K562 (cell line): ENCODE measurements around the gene CNKSR3. TPM values are rescaled to one million over a fixed set of nuclear protein-coding genes. Genes with fewer than 3 reads are reported as not detected.
A peak's percentile ranks its signal among the peaks of the same experiment; 100 is the strongest.

Experiments used
- ATAC-seq: fragments of 200-7000 bp; cut with Tn5 transposase; 3 replicates; pipeline ENCODE4 v1.9.1; 2020; ENCODE audit warnings: moderate library complexity
- BruUV-seq: library from RNA; stranded (reverse); fragments of 400-500 nt; replicated peaks from 2 replicates; lab custom pipeline; 2021; lab: Mats Ljungman, UMichigan
- CTCF ChIA-PET: fragments of 300-600 bp; formaldehyde crosslinking; extraction: SDS; loops from one replicate; lab custom pipeline; 2021; ENCODE audit warnings: low intra/inter-chr PET ratio; lab: Yijun Ruan, JAX
- POLR2A ChIA-PET: fragments of 300-600, 350-650 bp; sonication (Branson Sonifier 250); formaldehyde crosslinking; extraction: SDS; loops from one replicate; lab custom pipeline; 2021; ENCODE audit warnings: antibody characterized with exemption, inconsistent platforms; lab: Yijun Ruan, JAX
- DNase-seq, 4 experiments: peaks; one replicate each; pipeline versions ENCODE4 v3.0.0 to v3.0.0-alpha.2; 2011 to 2018; ENCODE audit warnings: low spot score in 3 of 4, mixed read lengths in 3 of 4; ENCODE audit errors: extremely low read depth in 1 of 4
- FAIRE-seq: peaks from 2 replicates; lab custom pipeline; 2011; peaks lifted over from hg19 to GRCh38; lab: Jason Lieb, UNC
- H2AFZ ChIP-seq: 2 replicates; pipeline ENCODE4 v1.6.0; 2011; ENCODE audit warnings: low read depth, low read length, control low read depth, inconsistent platforms
- H3K27ac ChIP-seq: fragments of 200-600 bp; 3 replicates; pipeline ENCODE4 v1.8.0; 2011; ENCODE audit warnings: low read depth, mild to moderate bottlenecking, control low read depth, inconsistent platforms, low read length, moderate library complexity, mixed read lengths; ENCODE audit errors: extremely low read depth
- H3K27me3 ChIP-seq, 2 experiments: fragments of 300-600 bp in 1 of 2; 2 replicates in 1 of 2; 3 replicates in 1 of 2; pipeline versions ENCODE4 v1.6.0 to v1.8.0; 2011; ENCODE audit warnings: inconsistent platforms in 2 of 2, low read length in 2 of 2, mild to moderate bottlenecking in 1 of 2, mixed read lengths in 1 of 2, moderate library complexity in 1 of 2; ENCODE audit not compliant: control insufficient read depth in 2 of 2, insufficient read depth in 2 of 2
- H3K36me3 ChIP-seq: fragments of 300-600 bp; 3 replicates; pipeline ENCODE4 v1.8.0; 2011; ENCODE audit warnings: mild to moderate bottlenecking, low read length, inconsistent platforms; ENCODE audit not compliant: control insufficient read depth, insufficient read depth
- H3K4me1 ChIP-seq, 2 experiments: fragments of 200-600 bp in 1 of 2; replicated peaks in 1 of 2; 2 replicates in 1 of 2; 3 replicates in 1 of 2; pipeline versions ENCODE4 v1.5.1 to v1.8.0; 2011; ENCODE audit warnings: inconsistent platforms in 2 of 2, low read length in 2 of 2, mild to moderate bottlenecking in 1 of 2, mixed read lengths in 1 of 2, moderate library complexity in 1 of 2; ENCODE audit not compliant: control insufficient read depth in 2 of 2, insufficient read depth in 2 of 2
- H3K4me2 ChIP-seq: 2 replicates; pipeline ENCODE4 v1.6.1; 2011; ENCODE audit warnings: low read length, control low read depth, inconsistent platforms, mixed read lengths; ENCODE audit not compliant: insufficient read depth
- H3K4me3 ChIP-seq: fragments of 200-600 bp; sonication (generic), shearing (Covaris generic); 2 replicates; pipeline ENCODE4 v1.5.1; 2016; ENCODE audit warnings: control low read depth, inconsistent platforms
- H3K79me2 ChIP-seq: fragments of 200-600 bp; 3 replicates; pipeline ENCODE4 v1.8.0; 2011; ENCODE audit warnings: low read length, inconsistent platforms; ENCODE audit not compliant: control insufficient read depth, insufficient read depth
- H3K9ac ChIP-seq, 2 experiments: 2 replicates each; pipeline versions ENCODE4 v1.6.0 to v1.6.1; 2011; ENCODE audit warnings: low read depth in 2 of 2, low read length in 2 of 2, control low read depth in 1 of 2, inconsistent platforms in 1 of 2, mild to moderate bottlenecking in 1 of 2, mixed read lengths in 1 of 2; ENCODE audit not compliant: insufficient read depth in 1 of 2
- H3K9me1 ChIP-seq: one replicate; pipeline ENCODE4 v1.6.0; 2011; ENCODE audit warnings: inconsistent platforms, mild to moderate bottlenecking, low read length, moderate library complexity; ENCODE audit not compliant: control insufficient read depth, insufficient read depth
- H3K9me3 ChIP-seq: replicated peaks from 2 replicates; pipeline ENCODE4 v1.5.1; 2011; ENCODE audit warnings: low read depth, low read length, inconsistent platforms; ENCODE audit not compliant: control insufficient read depth, insufficient read depth
- H4K20me1 ChIP-seq: replicated peaks from 2 replicates; pipeline ENCODE4 v1.6.1; 2011; ENCODE audit warnings: low read length, inconsistent platforms, mixed read lengths; ENCODE audit not compliant: control insufficient read depth, insufficient read depth
- BRF2 ChIP-seq: IDR thresholded peaks from 3 replicates; pipeline ENCODE4 v1.6.1; 2011; ENCODE audit warnings: borderline replicate concordance, mild to moderate bottlenecking; ENCODE audit not compliant: insufficient read length, insufficient read depth
- CBFB ChIP-seq: sonication (generic); formaldehyde crosslinking; IDR thresholded peaks from 2 replicates; pipeline ENCODE4 v1.4.0; 2020; ENCODE audit warnings: mild to moderate bottlenecking, missing genetic modification reagents
- CGGBP1 ChIP-seq: fragments of 250-450 bp; sonication (Bioruptor Pico); IDR thresholded peaks from 2 replicates; pipeline ENCODE4 v1.9.0; 2021; ENCODE audit warnings: mild to moderate bottlenecking
- CHD1 ChIP-seq: fragments of 200-600 bp; sonication (generic); IDR thresholded peaks from one replicate; pipeline ENCODE4 v1.6.1; 2012; ENCODE audit warnings: mild to moderate bottlenecking, moderate library complexity, low read length, inconsistent platforms
- CTCFL ChIP-seq: IDR thresholded peaks from 2 replicates; pipeline ENCODE4 v1.6.1; 2011; ENCODE audit warnings: borderline replicate concordance, low read depth, mild to moderate bottlenecking, moderate library complexity, low read length; ENCODE audit not compliant: insufficient read depth, poor library complexity, severe bottlenecking
- EP300 ChIP-seq: IDR thresholded peaks from 2 replicates; pipeline ENCODE4 v1.6.1; 2012; ENCODE audit warnings: low read length, improper control_type of control experiment
- HOXB6 ChIP-seq: fragments of 250-450 bp; sonication (Bioruptor Pico); IDR thresholded peaks from 2 replicates; pipeline ENCODE4 v1.5.1; 2022; ENCODE audit warnings: mild to moderate bottlenecking, borderline replicate concordance
- NR2C1 ChIP-seq, 2 experiments: fragments of 450-650 bp; IDR thresholded peaks; 2 replicates each; pipeline ENCODE4 v1.6.1; 2017; ENCODE audit warnings: mild to moderate bottlenecking in 2 of 2, antibody characterized with exemption in 1 of 2, inconsistent platforms in 1 of 2, missing compliant biosample characterization in 1 of 2, missing genetic modification characterization in 1 of 2
- RFX7 ChIP-seq: fragments of 250-450 bp; sonication (Bioruptor Pico); IDR thresholded peaks from 2 replicates; pipeline ENCODE4 v1.5.1; 2021; ENCODE audit warnings: mild to moderate bottlenecking
- ZNF324 ChIP-seq: fragments of 250-450 bp; sonication (Bioruptor Pico); IDR thresholded peaks from 2 replicates; pipeline ENCODE4 v1.4.0; 2020; ENCODE audit warnings: mild to moderate bottlenecking
- ZNF384 ChIP-seq: IDR thresholded peaks from 2 replicates; pipeline ENCODE4 v1.6.1; 2012; ENCODE audit warnings: low read depth, low read length, improper control_type of control experiment
- WGBS: fragments of 100-300 bp; shearing (Covaris generic); methylation state at CpG from one replicate; pipeline ENCODE4 v1.1.6; 2016; ENCODE audit warnings: low coverage, mixed read lengths; ENCODE audit not compliant: insufficient coverage; ENCODE audit errors: missing lambda C conversion rate; 5-methylcytosine and 5-hydroxymethylcytosine counted together
- in situ Hi-C: fragments of 300-500 bp; cut with MboI; formaldehyde crosslinking; loops from 4 replicates; pipeline ENCODE4 v1.15.0; 2018; ENCODE audit warnings: inconsistent platforms, mixed read lengths
- intact Hi-C: fragments of 100-400 bp; cut with micrococcal nuclease; formaldehyde crosslinking; loops from 2 replicates; pipeline ENCODE4 v1.14.2; 2022
- polyA plus RNA-seq, 8 experiments: library from polyadenylated mRNA; depleted of rRNA in 4 of 8; stranded (reverse) in 5 of 8; unstranded in 3 of 8; fragments of >200 nt; fragmentation: Nextera tagmentation in 2 of 8; fragmentation: Illumina TruSeq in 1 of 8; extraction: Ambion mirVana in 2 of 8; extraction: Trizol in 1 of 8; gene quantifications; 2 replicates each; pipeline versions ENCODE4 v1.2.1 to v1.2.3, GENCODE V29; 2011 to 2014; ENCODE audit warnings: inconsistent platforms in 1 of 8, missing spikeins in 1 of 8
- total RNA-seq, 7 experiments: library from RNA; depleted of rRNA in 6 of 7; stranded (reverse); fragments of >200 nt in 6 of 7; fragmentation: Illumina TruSeq in 2 of 7; extraction: Trizol in 2 of 7; gene quantifications; 2 replicates each; pipeline versions ENCODE4 v1.2.1 to v1.2.3, GENCODE V29; 2011 to 2021; ENCODE audit warnings: low replicate concordance in 1 of 7

CNKSR3 gene
- total and polyA plus RNA-seq, 9 of the 15 experiments (the other 6 are each of a cell fraction or from before 2014, with no cell fraction given) = 4.5 to 29.6 (median 9.5) TPM

GRCh38 chr6:154460306-154461071 lies 50.0 kb downstream of the CNKSR3 start:
- no peak overlapping the region for H3K27ac ChIP-seq

GRCh38 chr6:154459513-154459912 lies 51.0 kb downstream of the CNKSR3 start:
- Histone ChIP-seq H3K27me3 (no peaks in the 10 kb centered on the region), H2AFZ (no peak overlapping the region), H3K9ac (no peak overlapping the region), H4K20me1 (peaks cover 10% of the 10 kb centered on the region; the same call in 1 of the 2 replicates), H3K36me3 (no peaks in the 10 kb centered on the region), H3K4me2 (no peak overlapping the region), H3K9me1 (no peaks in the 10 kb centered on the region), H3K4me3 (no peak overlapping the region), H3K27ac (no peak overlapping the region), H3K4me1 (peaks cover 7% of the 10 kb centered on the region in 2 experiments; a peak in 3 of 5 replicates), H3K79me2 (peaks cover 46% of the 10 kb centered on the region), H3K9me3 (no peaks in the 10 kb centered on the region)
- ChIA-PET CTCF (no interaction called here), POLR2A (interaction anchor here (0.6 to 1.3 kb wide), 3 partner anchors 9 to 48 kb away, joined by 3 to 5 read pairs (median 3); no protein-coding TSS in a partner anchor)
- ATAC-seq = no peak
- no TSS peak for BruUV-seq
- FAIRE-seq = no peak
- 86% methylated on average over 6 of the region's 6 CpGs for WGBS
- intact Hi-C loops = no loop called here
- no peak for DNase-seq
- in situ Hi-C loops = no loop called here
- no peak for TF ChIP-seq HOXB6 (CRISPR knock-in tag)
- TF ChIP-seq CTCFL = no peak
- no peak for TF ChIP-seq BRF2
- TF ChIP-seq CGGBP1 (CRISPR knock-in tag) = no peak
- no peak for TF ChIP-seq RFX7

More at GRCh38 chr6:154460306-154461071, 50.0 kb downstream of the CNKSR3 start:
- H3K9me3 ChIP-seq = no peaks in the 10 kb centered on the region
- no peak for DNase-seq
- peaks cover 7% of the 10 kb centered on the region in 2 experiments; a peak in 3 of 5 replicates for H3K4me1 ChIP-seq
- H3K79me2 ChIP-seq = peaks cover 46% of the 10 kb centered on the region
- no peak overlapping the region; a peak in 1 of 4 replicates for H3K9ac ChIP-seq
- no peak for TF ChIP-seq ZNF324 (CRISPR knock-in tag)
- no peak for TF ChIP-seq ZNF384
- TF ChIP-seq EP300 = no peak
- TF ChIP-seq CBFB = no peak
- no peak for TF ChIP-seq NR2C1 (IDR thresholded peaks at IDR 0.05)
- TF ChIP-seq NR2C1 (tag; IDR thresholded peaks at IDR 0.05) = no peak
- TF ChIP-seq CHD1 = no peak
- TF ChIP-seq, all 486 proteins: peak for 0
- in situ Hi-C loops (no loop called here), intact Hi-C loops (no loop called here)
- H2AFZ ChIP-seq = no peak overlapping the region
- POLR2A ChIA-PET = interaction anchor here (1.2 kb wide), 1 partner anchor 18 kb away, joined by 3 read pairs; no protein-coding TSS in a partner anchor
- 0 out of 3 replicates have a peak, but pooled peaks have one; percentile 7 for ATAC-seq
- no TSS peak for BruUV-seq
- H4K20me1 ChIP-seq = peaks cover 10% of the 10 kb centered on the region; the same call in 1 of the 2 replicates
- CTCF ChIA-PET = interaction anchor here (0.6 kb wide), 1 partner anchor 1205 kb away, joined by 3 read pairs; no protein-coding TSS in a partner anchor
- no peak overlapping the region for H3K4me3 ChIP-seq
- no peak overlapping the region for H3K4me2 ChIP-seq
- no peaks in the 10 kb centered on the region for H3K9me1 ChIP-seq
- no peaks in the 10 kb centered on the region for H3K27me3 ChIP-seq
- FAIRE-seq = no peak
- 77% methylated on average over 13 of the region's 13 CpGs for WGBS
- no peaks in the 10 kb centered on the region for H3K36me3 ChIP-seq
